ENCODE data around the gene PXDC1.

GRCh38 chr6:3690506-3690905, 61.0 kb downstream of the PXDC1 start:
- TF ChIP-seq CTCF (IDR thresholded peaks at IDR 0.05) (no peak), POLR2AphosphoS5 (IDR thresholded peaks at IDR 0.05) (no peak)

Measured in stomach (tissue), 4 donors.